ENCODE measurements around the gene DENND6B. TPM values are rescaled to one million over a fixed set of nuclear protein-coding genes. Genes with fewer than 3 reads are reported as not detected.
A peak's percentile ranks its signal among the peaks of the same experiment; 100 is the strongest.

DENND6B gene
- total RNA-seq, 1 experiment from 2014 or later: 11.0 TPM

DNA sequence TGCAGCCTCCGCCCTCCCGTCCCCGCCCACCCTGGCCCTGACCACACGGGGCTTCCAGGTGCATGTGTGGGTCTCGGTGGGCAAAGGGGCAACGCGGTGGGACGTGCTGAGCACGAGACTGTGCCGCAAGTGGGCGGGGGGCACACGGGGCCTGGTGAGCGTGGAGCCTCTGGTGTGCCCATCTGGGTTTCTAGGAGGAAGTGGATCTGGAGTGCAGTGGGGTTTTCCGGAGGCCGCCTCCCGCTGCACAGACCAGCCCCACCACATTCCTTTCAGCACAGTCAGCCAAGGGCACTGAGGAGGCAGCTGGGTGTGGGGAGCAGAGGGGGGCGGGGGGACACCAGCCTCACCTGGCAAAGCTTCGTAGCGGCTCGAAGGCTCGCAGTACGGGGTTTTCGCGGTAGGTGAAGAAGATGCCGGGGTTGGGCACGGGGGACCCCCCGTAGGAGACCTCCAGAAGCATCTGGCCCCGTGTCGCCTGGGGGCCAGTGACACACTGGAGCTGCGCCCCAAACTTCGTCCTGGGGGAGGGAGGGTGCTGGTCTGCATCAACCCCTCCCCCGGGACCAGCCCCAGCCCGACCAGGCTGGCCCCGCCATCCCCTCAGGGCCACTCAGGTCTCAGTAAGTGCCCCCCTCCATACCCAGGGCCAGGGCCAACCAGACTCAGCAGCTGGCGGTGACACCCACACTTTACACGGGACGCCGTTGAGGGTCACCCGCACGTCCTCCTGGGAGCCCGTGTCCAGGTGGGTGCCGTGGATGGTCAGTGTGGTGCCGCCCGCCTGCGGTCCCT lies 44.3 kb downstream of the DENND6B start (continued):
- TF ChIP-seq, protein P1, sequence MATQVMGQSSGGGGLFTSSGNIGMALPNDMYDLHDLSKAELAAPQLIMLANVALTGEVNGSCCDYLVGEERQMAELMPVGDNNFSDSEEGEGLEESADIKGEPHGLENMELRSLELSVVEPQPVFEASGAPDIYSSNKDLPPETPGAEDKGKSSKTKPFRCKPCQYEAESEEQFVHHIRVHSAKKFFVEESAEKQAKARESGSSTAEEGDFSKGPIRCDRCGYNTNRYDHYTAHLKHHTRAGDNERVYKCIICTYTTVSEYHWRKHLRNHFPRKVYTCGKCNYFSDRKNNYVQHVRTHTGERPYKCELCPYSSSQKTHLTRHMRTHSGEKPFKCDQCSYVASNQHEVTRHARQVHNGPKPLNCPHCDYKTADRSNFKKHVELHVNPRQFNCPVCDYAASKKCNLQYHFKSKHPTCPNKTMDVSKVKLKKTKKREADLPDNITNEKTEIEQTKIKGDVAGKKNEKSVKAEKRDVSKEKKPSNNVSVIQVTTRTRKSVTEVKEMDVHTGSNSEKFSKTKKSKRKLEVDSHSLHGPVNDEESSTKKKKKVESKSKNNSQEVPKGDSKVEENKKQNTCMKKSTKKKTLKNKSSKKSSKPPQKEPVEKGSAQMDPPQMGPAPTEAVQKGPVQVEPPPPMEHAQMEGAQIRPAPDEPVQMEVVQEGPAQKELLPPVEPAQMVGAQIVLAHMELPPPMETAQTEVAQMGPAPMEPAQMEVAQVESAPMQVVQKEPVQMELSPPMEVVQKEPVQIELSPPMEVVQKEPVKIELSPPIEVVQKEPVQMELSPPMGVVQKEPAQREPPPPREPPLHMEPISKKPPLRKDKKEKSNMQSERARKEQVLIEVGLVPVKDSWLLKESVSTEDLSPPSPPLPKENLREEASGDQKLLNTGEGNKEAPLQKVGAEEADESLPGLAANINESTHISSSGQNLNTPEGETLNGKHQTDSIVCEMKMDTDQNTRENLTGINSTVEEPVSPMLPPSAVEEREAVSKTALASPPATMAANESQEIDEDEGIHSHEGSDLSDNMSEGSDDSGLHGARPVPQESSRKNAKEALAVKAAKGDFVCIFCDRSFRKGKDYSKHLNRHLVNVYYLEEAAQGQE (IDR thresholded peaks at IDR 0.05; ENCODE audit: low read depth): no peak

DNA sequence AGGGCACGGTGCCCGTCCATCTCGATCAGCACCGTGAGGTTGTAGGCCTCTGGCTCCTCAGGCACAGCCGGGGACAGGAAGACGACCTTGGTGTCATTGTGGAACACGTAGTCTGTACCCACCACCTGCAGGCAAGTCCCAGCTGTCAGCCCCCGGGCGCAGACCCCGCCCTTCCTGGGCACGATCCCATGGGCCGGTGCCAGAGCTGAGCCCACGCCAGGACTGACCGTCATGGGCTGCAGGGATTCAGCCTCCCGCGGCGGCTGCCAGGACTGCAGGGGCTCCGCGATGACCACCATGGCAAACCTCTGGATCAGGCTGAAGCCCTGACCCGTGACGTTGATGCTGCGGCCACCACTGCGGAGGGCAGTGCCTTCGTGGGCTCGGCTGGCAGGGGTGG lies 44.9 kb downstream of the DENND6B start:
- intact Hi-C loops (cut with micrococcal nuclease): no loop called here
- H3K4me2 ChIP-seq (ENCODE audit: low read length): peak overlapping the region; percentile 87
- DNase-seq (ENCODE audit: low read depth, low spot score) (no peak), ATAC-seq (peak; percentile 1; the same call in 1 of the 2 replicates)
- ChIA-PET CTCF (no interaction called here), RAD21 (ENCODE audit: low non-redundant PET in 1 of 2, low total read pairs in 2 of 2, uncharacterized antibody in 2 of 2, unreplicated experiment in 2 of 2) (no interaction called here), POLR2A (interaction anchor here (1.1 to 1.7 kb wide), 3 partner anchors 11 to 22 kb away, joined by 3 to 6 read pairs (median 3); no protein-coding TSS in a partner anchor)
- no peaks in the 10 kb centered on the region for H3K27me3 ChIP-seq (ENCODE audit: insufficient read depth, low read length)
- H3K4me3 ChIP-seq (replicated peaks in 1 of 2; ENCODE audit: low read depth in 1 of 2, low read length in 2 of 2): peak overlapping the region; percentile 26 to 53
- H3K9me2 ChIP-seq (ENCODE audit: insufficient read depth): no peaks in the 10 kb centered on the region
- H3K4me1 ChIP-seq (ENCODE audit: control insufficient read depth in 1 of 2, insufficient read depth in 2 of 2, low read length in 2 of 2): peaks cover 20 to 28% of the 10 kb centered on the region in 2 experiments
- no peak overlapping the region for H2AFZ ChIP-seq (ENCODE audit: low read depth, low read length, poor library complexity, severe bottlenecking)
- no peaks in the 10 kb centered on the region for H4K20me1 ChIP-seq (ENCODE audit: insufficient read depth)
- H3K36me3 ChIP-seq (ENCODE audit: control insufficient read depth in 1 of 2, insufficient read depth in 2 of 2, low read length in 2 of 2): peaks cover 24 to 67% of the 10 kb centered on the region in 2 experiments
- peaks cover 21% of the 10 kb centered on the region; the same call in 1 of the 2 replicates for H3K79me2 ChIP-seq (ENCODE audit: insufficient read depth, low read length)
- BruUV-seq (replicated peaks): no TSS peak
- TF ChIP-seq ELF1 (IDR thresholded peaks at IDR 0.05; ENCODE audit: borderline replicate concordance, low read depth): no peak
- TF ChIP-seq, protein P2, sequence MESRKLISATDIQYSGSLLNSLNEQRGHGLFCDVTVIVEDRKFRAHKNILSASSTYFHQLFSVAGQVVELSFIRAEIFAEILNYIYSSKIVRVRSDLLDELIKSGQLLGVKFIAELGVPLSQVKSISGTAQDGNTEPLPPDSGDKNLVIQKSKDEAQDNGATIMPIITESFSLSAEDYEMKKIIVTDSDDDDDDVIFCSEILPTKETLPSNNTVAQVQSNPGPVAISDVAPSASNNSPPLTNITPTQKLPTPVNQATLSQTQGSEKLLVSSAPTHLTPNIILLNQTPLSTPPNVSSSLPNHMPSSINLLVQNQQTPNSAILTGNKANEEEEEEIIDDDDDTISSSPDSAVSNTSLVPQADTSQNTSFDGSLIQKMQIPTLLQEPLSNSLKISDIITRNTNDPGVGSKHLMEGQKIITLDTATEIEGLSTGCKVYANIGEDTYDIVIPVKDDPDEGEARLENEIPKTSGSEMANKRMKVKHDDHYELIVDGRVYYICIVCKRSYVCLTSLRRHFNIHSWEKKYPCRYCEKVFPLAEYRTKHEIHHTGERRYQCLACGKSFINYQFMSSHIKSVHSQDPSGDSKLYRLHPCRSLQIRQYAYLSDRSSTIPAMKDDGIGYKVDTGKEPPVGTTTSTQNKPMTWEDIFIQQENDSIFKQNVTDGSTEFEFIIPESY (IDR thresholded peaks at IDR 0.05; ENCODE audit: extremely low read depth, insufficient replicate concordance, low read length): no peak
- no peak for TF ChIP-seq SRF (IDR thresholded peaks at IDR 0.05; ENCODE audit: low read depth)
- TF ChIP-seq, protein P1 (IDR thresholded peaks at IDR 0.05; ENCODE audit: low read depth): no peak
- TF ChIP-seq ZFX (IDR thresholded peaks at IDR 0.05): no peak
- TF ChIP-seq, protein P3, sequence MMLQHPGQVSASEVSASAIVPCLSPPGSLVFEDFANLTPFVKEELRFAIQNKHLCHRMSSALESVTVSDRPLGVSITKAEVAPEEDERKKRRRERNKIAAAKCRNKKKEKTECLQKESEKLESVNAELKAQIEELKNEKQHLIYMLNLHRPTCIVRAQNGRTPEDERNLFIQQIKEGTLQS (IDR thresholded peaks at IDR 0.05): no peak
- H3K9me3 ChIP-seq (ENCODE audit: control insufficient read depth in 1 of 2, insufficient read depth in 1 of 2, low read depth in 1 of 2, low read length in 2 of 2): no peaks in the 10 kb centered on the region
- peak overlapping the region; percentile 96 for H3K27ac ChIP-seq (ENCODE audit: low read depth, low read length)
- peak overlapping the region; percentile 62 for H3K9ac ChIP-seq (ENCODE audit: low read length)
